GM12891 (cell line): ENCODE measurements around the gene CD4.

Experiments
- DNase-seq: peaks from one replicate; pipeline ENCODE4 v3.0.0; 2011; ENCODE audit warnings: low spot score; ENCODE audit not compliant: insufficient read length
- FAIRE-seq: peaks from 2 replicates; lab custom pipeline; 2011; peaks lifted over from hg19 to GRCh38; lab: Jason Lieb, UNC
- PAX5 ChIP-seq: IDR thresholded peaks from 2 replicates; pipeline ENCODE4 v1.6.1; 2011; ENCODE audit warnings: low read length, moderate library complexity, mild to moderate bottlenecking; ENCODE audit not compliant: insufficient read depth, severe bottlenecking
- POLR2A ChIP-seq: IDR thresholded peaks from 2 replicates; pipeline ENCODE4 v1.6.1; 2011; ENCODE audit warnings: low read depth, low read length, control low read depth
- POLR2AphosphoS5 ChIP-seq: IDR thresholded peaks from 2 replicates; pipeline ENCODE4 v1.6.1; 2011; ENCODE audit warnings: low read depth, low read length, control low read depth
- POU2F2 ChIP-seq: IDR thresholded peaks from 2 replicates; pipeline ENCODE4 v1.6.1; 2011; ENCODE audit warnings: low read depth, mild to moderate bottlenecking, control low read depth, low read length, moderate library complexity
- SPI1 ChIP-seq: IDR thresholded peaks from 2 replicates; pipeline ENCODE4 v1.6.1; 2011; ENCODE audit warnings: low read depth, low read length, control low read depth
- TAF1 ChIP-seq: IDR thresholded peaks from 2 replicates; pipeline ENCODE4 v1.6.1; 2011; ENCODE audit warnings: low read depth, low read length, control low read depth

The CD4 gene

DNA sequence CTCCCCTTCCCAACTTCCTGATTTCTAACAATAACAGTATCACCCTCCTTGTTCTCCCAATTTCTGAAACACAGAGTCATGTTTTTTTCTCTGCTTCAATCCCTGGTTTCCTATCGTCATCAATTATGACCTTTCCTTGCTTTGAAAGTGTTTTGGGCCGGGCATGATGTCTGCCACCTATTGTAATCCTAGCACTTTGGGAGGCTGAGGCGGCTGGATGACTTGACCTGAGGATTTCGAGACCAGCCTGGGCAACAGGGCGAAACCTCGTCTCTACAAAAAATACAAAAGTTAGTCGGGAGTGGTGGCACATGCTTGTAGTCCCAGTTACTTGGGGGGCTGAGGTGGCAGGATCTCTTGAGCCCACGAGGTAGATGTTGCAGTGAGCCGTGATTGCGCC, 19.7 kb downstream of the CD4 start:
- FAIRE-seq: no peak
- no peak for TF ChIP-seq TAF1
- DNase-seq: no peak

DNA sequence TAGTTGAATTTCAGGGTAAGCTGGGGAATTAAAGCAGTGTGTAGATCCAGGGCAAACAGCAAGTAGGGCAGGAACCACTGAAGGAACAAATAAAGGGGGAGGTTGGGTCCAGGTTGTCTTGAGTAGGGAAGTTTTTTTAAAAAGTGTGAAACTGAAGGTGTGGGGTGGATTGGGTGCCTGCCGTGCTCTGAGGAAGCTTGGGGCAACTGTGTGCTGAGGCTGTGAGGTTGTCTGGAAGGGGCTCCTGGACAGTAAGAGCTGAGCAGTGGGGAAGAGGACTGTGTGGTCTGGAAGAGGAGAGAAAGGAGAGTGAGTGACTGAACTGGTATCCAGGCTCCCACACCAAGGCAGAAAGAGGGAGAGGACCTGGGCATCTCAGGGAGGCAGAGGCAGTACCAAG, 21.4 kb downstream of the CD4 start:
- TF ChIP-seq PAX5 (no peak), POLR2AphosphoS5 (no peak), POU2F2 (no peak), TAF1 (no peak), POLR2A (no peak), SPI1 (no peak)
- no peak for DNase-seq
- FAIRE-seq: no peak

DNA sequence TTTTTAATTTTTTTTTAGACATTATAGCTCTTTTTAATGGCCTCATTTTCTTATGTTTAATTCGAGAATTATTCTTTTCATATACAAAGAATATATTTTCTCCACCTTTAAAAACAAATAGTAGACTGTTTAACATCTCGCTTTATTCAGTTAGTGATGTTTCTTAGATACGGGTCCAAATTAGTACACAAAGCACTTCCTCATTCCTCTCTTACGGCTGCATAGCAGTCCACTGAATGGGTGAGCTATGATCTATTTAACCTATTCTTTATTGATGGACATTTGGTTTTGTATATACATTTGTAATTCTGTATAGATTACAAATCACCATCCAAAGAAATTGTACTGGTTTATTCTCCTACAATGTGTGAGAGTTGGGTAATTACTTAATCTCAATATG, 24.0 kb downstream of the CD4 start:
- TF ChIP-seq SPI1: peak; percentile 66
- no peak for TF ChIP-seq POLR2A
- FAIRE-seq: no peak

DNA sequence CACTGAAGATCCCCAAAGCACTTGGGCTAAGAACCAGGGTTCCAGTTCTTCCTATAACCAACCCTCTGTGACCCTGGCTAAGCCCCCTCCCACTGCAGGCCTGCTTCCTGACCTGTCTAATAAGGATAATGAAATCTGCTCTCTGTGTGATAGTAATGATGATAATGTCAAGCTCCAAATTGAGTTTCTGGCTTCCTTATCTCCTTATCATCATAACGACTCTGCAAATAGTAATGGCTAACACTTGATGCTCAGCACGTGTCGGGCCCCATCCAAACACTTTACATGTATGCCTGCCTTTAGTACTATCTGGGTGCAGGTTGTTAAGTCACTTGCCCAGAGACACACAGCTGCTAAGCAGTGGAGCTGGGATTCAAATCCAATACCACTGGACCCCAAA, 27.3 kb downstream of the CD4 start:
- TF ChIP-seq SPI1: no peak
- TF ChIP-seq POU2F2: no peak
- TF ChIP-seq PAX5: no peak
- no peak for TF ChIP-seq TAF1
- TF ChIP-seq POLR2A: no peak
- no peak for FAIRE-seq
- DNase-seq: no peak

More for the DNA sequence above, 24.0 kb downstream of the CD4 start:
- DNase-seq: no peak

DNA sequence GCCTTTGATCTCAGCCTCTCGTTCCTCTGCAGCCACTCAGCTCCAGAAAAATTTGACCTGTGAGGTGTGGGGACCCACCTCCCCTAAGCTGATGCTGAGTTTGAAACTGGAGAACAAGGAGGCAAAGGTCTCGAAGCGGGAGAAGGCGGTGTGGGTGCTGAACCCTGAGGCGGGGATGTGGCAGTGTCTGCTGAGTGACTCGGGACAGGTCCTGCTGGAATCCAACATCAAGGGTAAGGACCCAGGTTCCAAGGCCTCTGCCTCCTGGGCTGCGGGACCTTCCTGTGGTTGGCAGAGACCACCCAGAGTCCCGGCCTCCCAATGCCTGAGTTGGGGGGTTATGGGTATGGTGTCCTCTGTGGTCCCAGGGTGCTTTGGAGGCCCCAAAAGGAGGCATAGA, 27.8 kb downstream of the CD4 start:
- TF ChIP-seq POLR2A (no peak), PAX5 (no peak), POU2F2 (no peak), SPI1 (no peak), POLR2AphosphoS5 (no peak), TAF1 (no peak)
- DNase-seq: no peak
- no peak for FAIRE-seq

DNA sequence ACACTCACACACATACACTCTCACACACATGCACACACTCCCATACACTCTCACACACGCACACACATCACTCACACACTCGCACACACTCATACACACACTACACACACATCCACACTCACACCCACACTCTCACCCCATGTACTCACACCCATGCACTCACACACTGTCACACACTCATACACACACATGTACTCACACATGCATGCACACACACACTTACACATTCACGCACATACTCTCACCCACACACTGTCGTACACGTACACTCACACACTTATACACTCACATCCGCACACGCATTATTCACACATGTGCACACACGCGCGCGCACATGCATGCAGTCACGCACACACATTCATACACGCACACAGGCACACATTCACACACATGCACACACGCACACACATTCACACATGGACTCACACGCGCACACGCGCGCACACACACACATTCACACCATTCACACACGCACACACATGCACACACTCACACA, 28.4 kb downstream of the CD4 start:
- FAIRE-seq (peak; percentile 86), DNase-seq (no peak)
- TF ChIP-seq POU2F2: peak; percentile 19; the same call in 1 of the 2 replicates
- TF ChIP-seq PAX5: no peak

DNA sequence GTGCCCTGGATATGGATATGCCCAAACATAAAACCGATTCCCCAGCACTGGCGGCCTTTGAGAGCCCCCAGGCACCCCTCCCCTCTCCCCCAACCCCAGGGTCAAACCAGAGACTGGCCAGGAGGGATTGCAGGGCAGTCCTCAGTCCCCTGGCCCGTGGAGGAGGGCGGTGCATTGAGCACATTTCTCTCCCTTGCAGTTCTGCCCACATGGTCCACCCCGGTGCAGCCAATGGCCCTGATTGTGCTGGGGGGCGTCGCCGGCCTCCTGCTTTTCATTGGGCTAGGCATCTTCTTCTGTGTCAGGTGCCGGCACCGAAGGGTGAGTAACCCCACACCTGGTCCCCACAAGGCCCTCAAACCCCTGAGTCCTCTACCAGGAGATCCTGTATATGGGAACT, 28.9 kb downstream of the CD4 start:
- no peak for DNase-seq
- no peak for TF ChIP-seq SPI1
- no peak for TF ChIP-seq TAF1
- no peak for TF ChIP-seq PAX5
- no peak for TF ChIP-seq POLR2A
- no peak for TF ChIP-seq POLR2AphosphoS5
- TF ChIP-seq POU2F2: no peak
- no peak for FAIRE-seq

DNA sequence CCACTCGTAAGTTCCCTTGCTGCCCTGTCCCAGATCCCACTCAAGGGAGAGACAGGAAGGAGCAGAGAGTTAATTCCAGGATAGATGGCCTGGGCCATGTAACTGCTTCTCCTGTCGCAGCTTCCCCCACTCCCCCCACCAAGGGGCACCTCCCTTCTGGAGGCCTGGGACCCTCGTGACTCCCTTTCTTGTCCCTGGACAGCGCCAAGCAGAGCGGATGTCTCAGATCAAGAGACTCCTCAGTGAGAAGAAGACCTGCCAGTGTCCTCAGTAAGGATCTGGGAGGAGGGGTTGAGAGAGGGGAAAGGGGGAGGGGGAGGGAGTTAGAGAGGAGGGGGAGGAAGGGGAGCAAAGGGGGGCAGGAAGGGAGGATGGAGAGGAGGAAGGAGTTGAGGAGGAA, 29.3 kb downstream of the CD4 start:
- FAIRE-seq (no peak), DNase-seq (no peak)
- TF ChIP-seq POLR2AphosphoS5: no peak

DNA sequence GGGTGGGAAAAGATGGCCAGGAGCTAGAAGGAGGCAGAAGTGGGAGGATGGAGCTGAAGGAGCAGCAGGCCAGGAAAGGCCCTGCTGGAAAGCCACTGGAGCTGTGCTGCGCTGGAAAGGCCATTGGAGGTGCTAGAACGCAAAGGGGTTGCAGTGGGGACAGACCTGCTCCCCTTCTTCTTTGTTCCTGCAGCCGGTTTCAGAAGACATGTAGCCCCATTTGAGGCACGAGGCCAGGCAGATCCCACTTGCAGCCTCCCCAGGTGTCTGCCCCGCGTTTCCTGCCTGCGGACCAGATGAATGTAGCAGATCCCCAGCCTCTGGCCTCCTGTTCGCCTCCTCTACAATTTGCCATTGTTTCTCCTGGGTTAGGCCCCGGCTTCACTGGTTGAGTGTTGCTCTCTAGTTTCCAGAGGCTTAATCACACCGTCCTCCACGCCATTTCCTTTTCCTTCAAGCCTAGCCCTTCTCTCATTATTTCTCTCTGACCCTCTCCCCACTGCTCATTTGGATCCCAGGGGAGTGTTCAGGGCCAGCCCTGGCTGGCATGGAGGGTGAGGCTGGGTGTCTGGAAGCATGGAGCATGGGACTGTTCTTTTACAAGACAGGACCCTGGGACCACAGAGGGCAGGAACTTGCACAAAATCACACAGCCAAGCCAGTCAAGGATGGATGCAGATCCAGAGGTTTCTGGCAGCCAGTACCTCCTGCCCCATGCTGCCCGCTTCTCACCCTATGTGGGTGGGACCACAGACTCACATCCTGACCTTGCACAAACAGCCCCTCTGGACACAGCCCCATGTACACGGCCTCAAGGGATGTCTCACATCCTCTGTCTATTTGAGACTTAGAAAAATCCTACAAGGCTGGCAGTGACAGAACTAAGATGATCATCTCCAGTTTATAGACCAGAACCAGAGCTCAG, 30.0 kb downstream of the CD4 start:
- FAIRE-seq (no peak), DNase-seq (no peak)
- TF ChIP-seq TAF1: no peak
- no peak for TF ChIP-seq POLR2A
- TF ChIP-seq POU2F2: no peak
- no peak for TF ChIP-seq PAX5
- no peak for TF ChIP-seq POLR2AphosphoS5
- no peak for TF ChIP-seq SPI1

DNA sequence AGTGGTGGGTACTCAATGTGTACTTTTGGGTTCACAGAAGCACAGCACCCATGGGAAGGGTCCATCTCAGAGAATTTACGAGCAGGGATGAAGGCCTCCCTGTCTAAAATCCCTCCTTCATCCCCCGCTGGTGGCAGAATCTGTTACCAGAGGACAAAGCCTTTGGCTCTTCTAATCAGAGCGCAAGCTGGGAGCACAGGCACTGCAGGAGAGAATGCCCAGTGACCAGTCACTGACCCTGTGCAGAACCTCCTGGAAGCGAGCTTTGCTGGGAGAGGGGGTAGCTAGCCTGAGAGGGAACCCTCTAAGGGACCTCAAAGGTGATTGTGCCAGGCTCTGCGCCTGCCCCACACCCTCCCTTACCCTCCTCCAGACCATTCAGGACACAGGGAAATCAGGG, 30.8 kb downstream of the CD4 start:
- FAIRE-seq (no peak), DNase-seq (no peak)
- TF ChIP-seq POU2F2: no peak
- no peak for TF ChIP-seq PAX5
- no peak for TF ChIP-seq TAF1
- no peak for TF ChIP-seq POLR2A
- no peak for TF ChIP-seq POLR2AphosphoS5
- no peak for TF ChIP-seq SPI1
